Measurements from ENCODE around the gene STPG3. TPM values are rescaled to one million over a fixed set of nuclear protein-coding genes. Genes with fewer than 3 reads are reported as not detected.
A peak's percentile ranks its signal among the peaks of the same experiment; 100 is the strongest.

The STPG3 gene
- total RNA-seq, 1 donor from 2014 or later = 0.58 TPM

DNA sequence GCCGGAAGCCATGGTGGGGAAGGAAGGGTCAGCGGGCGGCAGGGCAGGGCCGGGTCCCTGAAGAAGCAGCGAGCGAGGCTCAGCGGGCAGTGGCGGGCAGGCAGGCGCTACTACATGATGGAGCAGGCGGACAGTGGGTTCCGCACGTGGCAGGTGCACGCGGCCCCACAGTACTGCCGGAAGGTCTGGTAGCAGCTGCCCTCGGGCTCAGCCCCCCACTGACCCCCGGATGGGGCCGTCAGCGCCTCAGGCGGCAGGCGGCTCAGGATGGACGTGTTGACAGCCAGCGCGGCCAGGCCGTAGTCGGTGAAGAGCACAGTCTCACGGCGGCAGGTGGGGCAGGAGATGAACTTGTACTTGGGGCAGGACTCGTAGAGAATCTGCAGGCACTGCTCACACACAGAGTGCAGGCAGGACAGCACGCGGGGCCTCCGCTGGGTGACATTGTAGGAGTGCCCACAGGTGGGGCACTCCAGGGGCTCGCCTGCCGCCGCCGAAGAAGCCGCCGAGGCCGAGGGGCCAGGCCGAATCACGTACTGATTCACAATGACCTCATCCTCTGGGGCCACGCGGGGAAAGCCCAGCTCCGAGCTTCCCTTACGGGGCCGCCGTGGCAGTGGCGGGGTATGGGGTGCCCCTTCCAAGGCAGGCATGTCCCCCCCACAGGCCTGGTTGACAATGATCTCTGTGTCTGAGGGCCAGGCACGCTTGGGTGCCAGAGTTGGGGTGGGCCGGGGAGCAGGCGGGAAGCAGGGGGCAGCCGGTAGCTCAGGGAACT, 30.6 kb upstream of the STPG3 start:
- Histone ChIP-seq H3K36me3 (peaks cover 7% of the 10 kb centered on the region), H3K4me3 (no peak overlapping the region), H3K4me1 (peaks cover 60% of the 10 kb centered on the region), H3K9me3 (replicated peaks) (no peaks in the 10 kb centered on the region), H3K27me3 (ENCODE audit: low read depth) (no peaks in the 10 kb centered on the region), H3K27ac (replicated peaks) (peak overlapping the region; percentile 84)
- DNase-seq = no peak
- no peak for TF ChIP-seq CTCF (IDR thresholded peaks at IDR 0.05; ENCODE audit: borderline replicate concordance)
- intact Hi-C loops (cut with micrococcal nuclease) = no loop called here

GRCh38 chr9:137221095-137221505, 30.0 kb upstream of the STPG3 start:
- Histone ChIP-seq H3K27me3 (ENCODE audit: low read depth) (no peaks in the 10 kb centered on the region), H3K9me3 (replicated peaks) (no peaks in the 10 kb centered on the region), H3K4me1 (peaks cover 60% of the 10 kb centered on the region), H3K27ac (replicated peaks) (peak overlapping the region; percentile 84), H3K4me3 (peak overlapping the region; percentile 68), H3K36me3 (peaks cover 6% of the 10 kb centered on the region)
- no peak for DNase-seq
- intact Hi-C loops (cut with micrococcal nuclease) = no loop called here
- TF ChIP-seq CTCF (IDR thresholded peaks at IDR 0.05; ENCODE audit: borderline replicate concordance) = no peak

DNA sequence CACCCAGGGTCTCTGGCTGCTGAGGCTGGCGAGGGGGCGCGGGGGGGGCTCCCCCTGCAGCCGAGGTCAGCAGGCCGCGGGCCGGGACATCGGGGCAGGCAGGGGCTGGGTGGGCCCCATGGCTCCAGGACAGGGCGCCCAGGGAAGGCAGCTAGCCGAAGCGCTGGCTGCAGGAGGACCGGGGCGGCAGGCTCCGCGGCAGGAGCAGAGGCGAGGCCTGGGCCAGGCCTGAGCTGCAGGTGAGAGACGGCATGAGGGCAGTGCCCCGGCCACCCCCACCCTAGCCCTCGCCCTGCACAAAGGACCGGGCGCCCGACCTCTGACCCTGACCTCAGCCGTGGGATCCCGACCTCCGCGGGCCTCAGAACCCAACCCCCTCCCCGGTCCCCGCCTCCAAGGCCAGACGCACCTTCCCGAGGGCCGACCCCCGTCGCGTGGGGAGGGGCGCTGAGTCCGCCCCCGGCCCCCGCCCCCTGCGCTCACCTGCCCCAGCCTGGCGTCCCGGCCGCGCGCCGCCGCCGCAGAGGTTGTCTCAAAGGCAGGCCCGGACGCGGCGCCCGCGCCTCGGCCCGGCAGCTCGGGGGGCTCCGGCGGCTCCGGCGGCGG, 29.5 kb upstream of the STPG3 start:
- peak overlapping the region; percentile 68 for H3K4me3 ChIP-seq
- TF ChIP-seq CTCF (IDR thresholded peaks at IDR 0.05; ENCODE audit: borderline replicate concordance) = no peak
- no peak for DNase-seq
- H3K27me3 ChIP-seq (ENCODE audit: low read depth) = no peaks in the 10 kb centered on the region
- peaks cover 59% of the 10 kb centered on the region for H3K4me1 ChIP-seq
- H3K36me3 ChIP-seq = peaks cover under 1% of the 10 kb centered on the region
- H3K27ac ChIP-seq (replicated peaks) = peak overlapping the region; percentile 84
- intact Hi-C loops (cut with micrococcal nuclease) = no loop called here
- H3K9me3 ChIP-seq (replicated peaks) = no peaks in the 10 kb centered on the region

DNA sequence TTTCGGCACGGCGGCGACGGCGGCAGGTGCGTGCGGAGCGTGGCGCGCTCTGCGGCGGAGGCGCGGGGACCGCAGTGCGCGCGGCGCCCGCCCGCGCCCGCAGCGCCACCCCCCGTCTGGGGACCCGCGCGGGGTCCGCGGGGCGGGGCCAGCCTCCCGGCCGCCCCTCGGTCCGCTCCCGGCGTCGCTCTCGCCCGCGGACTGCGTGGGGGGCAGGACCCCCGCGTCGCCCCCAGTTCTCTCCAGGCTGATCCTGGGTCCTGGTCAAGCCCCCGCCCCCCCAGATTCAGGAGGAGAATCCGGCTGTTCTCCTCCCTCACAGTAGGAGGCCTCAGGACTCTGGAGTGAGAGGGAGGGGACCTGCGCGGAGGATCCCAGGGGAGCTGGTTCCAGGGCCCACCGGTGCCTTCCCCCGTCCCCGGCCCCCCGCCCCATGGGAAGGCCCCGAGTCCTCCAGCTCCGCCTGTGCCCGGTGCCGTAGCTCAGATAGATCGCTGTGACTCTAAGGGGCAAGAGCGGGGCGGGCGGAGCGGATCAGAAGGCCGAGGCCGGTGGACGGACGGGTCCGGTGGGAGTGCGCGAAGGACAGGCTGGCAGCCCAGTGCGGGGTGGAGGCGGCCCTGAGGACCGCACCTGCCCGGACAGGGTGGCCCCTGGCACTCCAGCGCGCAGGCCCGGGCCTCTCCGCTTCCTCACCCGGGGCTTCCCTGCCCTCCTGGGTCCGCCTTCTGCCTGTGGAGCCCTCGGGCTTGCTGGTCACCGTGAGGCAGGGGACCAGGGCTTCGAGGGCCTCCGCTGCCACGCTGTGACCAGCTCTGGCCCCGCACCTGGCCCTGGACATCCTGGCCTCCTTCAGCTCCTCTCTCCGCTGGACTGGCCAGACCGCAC, 28.7 kb upstream of the STPG3 start, which contains the start of gene RNF208:
TSS of gene RNF208 (minus strand) at position 51 of the 888 bp plus-strand sequence. CDS start 1,028 bp downstream, outside the sequence.
- H3K36me3 ChIP-seq = no peaks in the 10 kb centered on the region
- H3K27me3 ChIP-seq (ENCODE audit: low read depth) = no peaks in the 10 kb centered on the region
- intact Hi-C loops (cut with micrococcal nuclease) = no loop called here
- H3K4me3 ChIP-seq = peak within 1 kb of the TSS; percentile 91
- TF ChIP-seq CTCF (IDR thresholded peaks at IDR 0.05; ENCODE audit: borderline replicate concordance) = no peak
- H3K4me1 ChIP-seq = peaks cover 54% of the 10 kb centered on the region
- peak within 1 kb of the TSS; percentile 96 for H3K27ac ChIP-seq (replicated peaks)
- no peak for DNase-seq
- no peaks in the 10 kb centered on the region for H3K9me3 ChIP-seq (replicated peaks)
